SU-DHL-6 (cell line): ENCODE data around the gene SOX21.
"Not testable (repeated sequence)": the region's sequence is repeated elsewhere in the genome, so short reads cannot be mapped to it uniquely, and the experiment has no call there.

Experiments used
- H2AFZ ChIP-seq: fragments of 200-600 bp; sonication (generic); 2 replicates; pipeline ENCODE4 v1.6.1; 2014; ENCODE audit warnings: low read depth, mild to moderate bottlenecking, moderate library complexity, mixed read lengths, antibody characterized with exemption, low read length; ENCODE audit not compliant: severe bottlenecking
- H3F3A ChIP-seq: fragments of 200-600 bp; shearing (Covaris generic); 2 replicates; pipeline ENCODE4 v1.6.0; 2016; ENCODE audit warnings: antibody characterized with exemption, mild to moderate bottlenecking; ENCODE audit not compliant: insufficient read depth
- H3K27ac ChIP-seq: fragments of 200-600 bp; sonication (generic); 2 replicates; pipeline ENCODE4 v1.5.1; 2016; ENCODE audit warnings: low read depth, mild to moderate bottlenecking, low read length, moderate library complexity, mixed read lengths
- H3K27me3 ChIP-seq: fragments of 200-600 bp; sonication (generic), shearing (Covaris generic); 2 replicates; pipeline ENCODE4 v1.6.0; 2014; ENCODE audit warnings: mild to moderate bottlenecking, low read length
- H3K36me3 ChIP-seq: fragments of 200-600 bp; sonication (generic); 2 replicates; pipeline ENCODE4 v1.6.1; 2014; ENCODE audit warnings: mild to moderate bottlenecking, low read length, mixed read lengths
- H3K4me2 ChIP-seq: fragments of 300-600, 200-600 bp; shearing (Covaris generic), sonication (generic); 2 replicates; pipeline ENCODE4 v1.6.0; 2014; ENCODE audit warnings: low read length, low read depth, mild to moderate bottlenecking; ENCODE audit not compliant: poor library complexity, severe bottlenecking
- H3K4me3 ChIP-seq: fragments of 200-600 bp; sonication (generic); 2 replicates; pipeline ENCODE4 v1.5.1; 2014; ENCODE audit warnings: antibody characterized with exemption, low read length, mild to moderate bottlenecking, mixed read lengths; ENCODE audit not compliant: insufficient read depth, poor library complexity, severe bottlenecking
- H3K79me2 ChIP-seq: fragments of 200-600 bp; sonication (generic); 2 replicates; pipeline ENCODE4 v1.6.1; 2014; ENCODE audit warnings: mild to moderate bottlenecking, low read length, moderate library complexity; ENCODE audit not compliant: insufficient read depth
- H3K9ac ChIP-seq: fragments of 200-600 bp; sonication (generic); 2 replicates; pipeline ENCODE4 v1.7.0; 2014; ENCODE audit warnings: mild to moderate bottlenecking, low read length
- H3K9me2 ChIP-seq: fragments of 200-600 bp; sonication (generic); replicated peaks from 2 replicates; pipeline ENCODE4 v1.6.1; 2014; ENCODE audit warnings: low read length; ENCODE audit not compliant: insufficient read depth
- H3K9me3 ChIP-seq: fragments of 200-600 bp; sonication (generic); 2 replicates; pipeline ENCODE4 v1.6.1; 2014; ENCODE audit warnings: low read length, mixed read lengths; ENCODE audit not compliant: insufficient read depth
- H4K20me1 ChIP-seq: fragments of 200-600 bp; sonication (generic); 2 replicates; pipeline ENCODE4 v1.6.1; 2014; ENCODE audit warnings: low read depth, mild to moderate bottlenecking, antibody characterized with exemption, low read length, moderate library complexity, mixed read lengths
- EZH2phosphoT487 ChIP-seq: fragments of 200-600 bp; sonication (generic), shearing (Covaris generic); conservative IDR thresholded peaks from 2 replicates; pipeline ENCODE4 v1.6.1; 2018; ENCODE audit warnings: mild to moderate bottlenecking, antibody characterized with exemption, low read length, moderate library complexity, mixed read lengths
- TF ChIP-seq, protein P1 (sequence below): fragments of 200-600 bp; sonication (generic); IDR thresholded peaks from one replicate; pipeline ENCODE4 v1.5.1; 2017; ENCODE audit warnings: antibody characterized with exemption, mild to moderate bottlenecking, low read length, moderate library complexity; ENCODE audit not compliant: insufficient read depth, poor library complexity, severe bottlenecking

Gene SOX21

GRCh38 chr13:94739235-94739634 is 26.9 kb upstream of the SOX21 start:
- Histone ChIP-seq H3F3A (no peaks in the 10 kb centered on the region), H3K4me3 (no peak overlapping the region), H3K27ac (no peak overlapping the region), H3K4me2 (no peak overlapping the region), H3K27me3 (no peaks in the 10 kb centered on the region), H3K9me3 (no peaks in the 10 kb centered on the region), H4K20me1 (no peaks in the 10 kb centered on the region), H3K9ac (no peak overlapping the region), H3K79me2 (no peaks in the 10 kb centered on the region), H3K36me3 (no peaks in the 10 kb centered on the region), H3K9me2 (no peaks in the 10 kb centered on the region), H2AFZ (no peak overlapping the region)
- no peak for TF ChIP-seq EZH2phosphoT487

GRCh38 chr13:94731028-94731427 is 18.7 kb upstream of the SOX21 start:
- H4K20me1 ChIP-seq, result no peaks in the 10 kb centered on the region
- H2AFZ ChIP-seq, result no peak overlapping the region
- TF ChIP-seq, protein P1, sequence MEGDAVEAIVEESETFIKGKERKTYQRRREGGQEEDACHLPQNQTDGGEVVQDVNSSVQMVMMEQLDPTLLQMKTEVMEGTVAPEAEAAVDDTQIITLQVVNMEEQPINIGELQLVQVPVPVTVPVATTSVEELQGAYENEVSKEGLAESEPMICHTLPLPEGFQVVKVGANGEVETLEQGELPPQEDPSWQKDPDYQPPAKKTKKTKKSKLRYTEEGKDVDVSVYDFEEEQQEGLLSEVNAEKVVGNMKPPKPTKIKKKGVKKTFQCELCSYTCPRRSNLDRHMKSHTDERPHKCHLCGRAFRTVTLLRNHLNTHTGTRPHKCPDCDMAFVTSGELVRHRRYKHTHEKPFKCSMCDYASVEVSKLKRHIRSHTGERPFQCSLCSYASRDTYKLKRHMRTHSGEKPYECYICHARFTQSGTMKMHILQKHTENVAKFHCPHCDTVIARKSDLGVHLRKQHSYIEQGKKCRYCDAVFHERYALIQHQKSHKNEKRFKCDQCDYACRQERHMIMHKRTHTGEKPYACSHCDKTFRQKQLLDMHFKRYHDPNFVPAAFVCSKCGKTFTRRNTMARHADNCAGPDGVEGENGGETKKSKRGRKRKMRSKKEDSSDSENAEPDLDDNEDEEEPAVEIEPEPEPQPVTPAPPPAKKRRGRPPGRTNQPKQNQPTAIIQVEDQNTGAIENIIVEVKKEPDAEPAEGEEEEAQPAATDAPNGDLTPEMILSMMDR, result no peak
- TF ChIP-seq EZH2phosphoT487, result no peak
- no peak overlapping the region for H3K27ac ChIP-seq
- H3K36me3 ChIP-seq, result no peaks in the 10 kb centered on the region
- no peaks in the 10 kb centered on the region for H3F3A ChIP-seq
- H3K27me3 ChIP-seq, result no peaks in the 10 kb centered on the region
- no peak overlapping the region for H3K4me3 ChIP-seq
- H3K9me3 ChIP-seq, result no peaks in the 10 kb centered on the region
- H3K79me2 ChIP-seq, result no peaks in the 10 kb centered on the region
- H3K9ac ChIP-seq, result no peak overlapping the region
- H3K9me2 ChIP-seq, result no peaks in the 10 kb centered on the region
- H3K4me2 ChIP-seq, result no peak overlapping the region

DNA sequence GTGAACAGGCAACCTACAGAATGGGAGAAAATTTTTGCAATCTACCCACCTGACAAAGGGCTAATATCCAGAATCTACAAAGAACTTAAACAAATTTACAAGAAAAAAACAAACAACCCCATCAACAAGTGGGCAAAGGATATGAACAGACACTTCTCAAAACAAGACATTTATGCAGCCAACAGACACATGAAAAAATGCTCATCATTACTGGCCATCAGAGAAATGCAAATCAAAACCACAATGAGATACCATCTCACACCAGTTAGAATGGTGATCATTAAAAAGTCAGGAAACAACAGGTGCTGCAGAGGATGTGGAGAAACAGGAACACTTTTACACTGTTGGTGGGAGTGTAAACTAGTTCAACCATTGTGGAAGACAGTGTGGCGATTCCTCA is 17.6 kb upstream of the SOX21 start:
- not testable (repeated sequence) for H3K4me2 ChIP-seq, H3K27ac ChIP-seq, H3K36me3 ChIP-seq, H3K4me3 ChIP-seq, H3K79me2 ChIP-seq, H3K27me3 ChIP-seq, H3K9ac ChIP-seq, H3K9me2 ChIP-seq, H3F3A ChIP-seq, H3K9me3 ChIP-seq, H4K20me1 ChIP-seq, H2AFZ ChIP-seq

GRCh38 chr13:94726425-94726824 is 14.1 kb upstream of the SOX21 start:
- Histone ChIP-seq H3K9ac (no peak overlapping the region), H3K27me3 (no peaks in the 10 kb centered on the region), H4K20me1 (no peaks in the 10 kb centered on the region), H3K9me3 (no peaks in the 10 kb centered on the region), H3K79me2 (no peaks in the 10 kb centered on the region), H2AFZ (no peak overlapping the region), H3K9me2 (no peaks in the 10 kb centered on the region), H3K4me3 (no peak overlapping the region), H3K4me2 (no peak overlapping the region), H3K27ac (no peak overlapping the region), H3F3A (no peaks in the 10 kb centered on the region), H3K36me3 (no peaks in the 10 kb centered on the region)
- no peak for TF ChIP-seq EZH2phosphoT487
- TF ChIP-seq, protein P1, result no peak
